Renal pelvis (tissue), 4 donors: ENCODE data around the gene HSD17B14. TPM values are rescaled to one million over a fixed set of nuclear protein-coding genes. Genes with fewer than 3 reads are reported as not detected.
"Not testable (repeated sequence)": the region's sequence is repeated elsewhere in the genome, so short reads cannot be mapped to it uniquely, and the experiment has no call there.

Experiments used
- DNase-seq: peaks from one replicate; pipeline ENCODE4 v3.0.0-alpha.2; 2013
- polyA plus RNA-seq, 3 donors: library from polyadenylated mRNA; unstranded; fragments of 120-200 nt; gene quantifications; one replicate each; pipeline ENCODE4 v1.2.1, GENCODE V29; 2013; ENCODE audit not compliant: insufficient read length in 3 of 3

Gene HSD17B14
- polyA plus RNA-seq, 3 donors: 38.3 to 44.8 (median 43.3) TPM

- no peak for DNase-seq
Observed at GRCh38 chr19:48804496-48804895, 31.8 kb downstream of the HSD17B14 start.

DNA sequence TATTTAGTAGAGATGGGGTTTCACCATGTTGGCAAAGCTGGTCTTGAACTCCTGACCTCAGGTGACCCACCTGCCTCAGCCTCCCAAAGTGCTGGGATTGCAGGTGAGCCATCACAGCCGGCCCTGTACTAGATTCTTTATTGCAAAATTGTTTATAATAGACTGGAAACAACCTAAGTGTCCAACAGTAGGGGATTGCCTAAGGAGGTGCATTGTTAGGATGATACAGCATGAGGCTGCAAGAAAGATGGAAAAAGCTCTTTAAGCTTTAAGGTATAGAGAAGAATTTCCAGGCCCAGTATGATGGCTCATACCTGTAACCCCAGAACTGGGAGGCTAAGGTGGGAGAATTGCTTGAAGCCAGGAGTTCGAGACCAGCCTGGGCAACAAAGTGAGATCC is 33.7 kb downstream of the HSD17B14 start:
- DNase-seq: no peak

DNA sequence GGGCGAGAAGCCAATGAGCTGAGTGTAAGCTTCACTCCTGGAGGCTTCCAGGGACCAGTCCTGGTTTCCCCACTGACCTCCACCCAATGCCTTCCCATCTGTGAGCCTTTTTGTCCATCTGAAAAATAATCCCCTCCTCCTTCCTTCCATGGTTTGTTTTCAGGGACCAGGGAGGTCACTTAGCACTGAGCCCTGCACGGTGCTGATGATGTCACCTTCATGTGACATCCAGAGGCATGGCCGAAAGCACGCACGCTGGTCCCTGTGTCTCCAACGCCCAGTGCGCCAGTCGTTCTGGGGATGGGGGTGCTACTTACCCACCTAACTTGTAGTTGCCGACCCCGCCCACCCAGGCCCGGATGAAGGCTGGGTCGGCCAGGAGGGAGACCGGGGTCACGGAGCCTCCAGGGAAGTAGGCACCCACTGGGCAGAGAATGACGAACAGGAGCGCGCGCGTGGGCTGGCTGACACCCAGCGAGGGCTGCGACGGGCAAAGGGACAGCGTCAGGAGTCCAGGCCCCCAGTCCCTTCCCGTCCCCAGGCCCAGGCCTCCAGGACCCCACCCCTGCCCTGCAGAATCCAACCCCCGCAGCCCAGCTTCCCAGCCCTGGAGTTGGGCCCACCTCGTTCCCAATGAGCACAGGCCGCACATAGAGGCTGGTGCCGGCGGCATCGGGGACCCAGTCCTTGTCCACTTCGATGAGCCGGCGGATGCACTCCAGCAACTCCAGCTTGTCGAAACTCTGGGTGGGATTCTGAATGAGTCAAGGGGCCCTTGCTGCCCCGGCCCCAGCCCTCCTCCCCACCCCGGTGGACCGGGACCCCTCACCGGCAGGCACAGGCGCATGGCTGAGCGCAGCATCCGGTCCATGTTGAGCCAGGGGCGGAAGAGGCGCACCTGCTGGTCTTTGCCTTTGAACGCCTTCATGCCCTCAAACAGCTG is 36.7 kb downstream of the HSD17B14 start:
- DNase-seq: no peak

- DNase-seq: no peak
Observed at GRCh38 chr19:48798937-48799336, 37.4 kb downstream of the HSD17B14 start.

DNA sequence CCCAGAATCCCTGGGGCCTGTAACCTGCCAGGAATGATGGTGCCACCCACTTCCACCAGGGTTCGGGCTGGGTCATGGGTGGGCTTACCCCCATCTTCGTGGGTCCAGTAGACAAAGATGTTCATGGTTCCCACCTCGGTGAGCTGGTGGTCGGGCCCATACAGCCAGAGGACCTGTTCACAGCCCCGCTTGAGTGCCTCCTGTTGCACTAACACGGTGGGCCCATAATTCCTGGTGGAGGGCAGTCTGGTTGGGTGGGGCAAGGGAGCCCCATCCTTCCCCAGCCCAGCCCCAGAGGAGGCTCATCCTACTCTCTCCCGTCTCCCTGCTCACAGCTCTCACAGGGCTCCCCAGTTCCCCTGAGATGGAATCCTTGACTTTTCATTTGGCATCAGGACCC is 39.2 kb downstream of the HSD17B14 start:
- DNase-seq: no peak

DNA sequence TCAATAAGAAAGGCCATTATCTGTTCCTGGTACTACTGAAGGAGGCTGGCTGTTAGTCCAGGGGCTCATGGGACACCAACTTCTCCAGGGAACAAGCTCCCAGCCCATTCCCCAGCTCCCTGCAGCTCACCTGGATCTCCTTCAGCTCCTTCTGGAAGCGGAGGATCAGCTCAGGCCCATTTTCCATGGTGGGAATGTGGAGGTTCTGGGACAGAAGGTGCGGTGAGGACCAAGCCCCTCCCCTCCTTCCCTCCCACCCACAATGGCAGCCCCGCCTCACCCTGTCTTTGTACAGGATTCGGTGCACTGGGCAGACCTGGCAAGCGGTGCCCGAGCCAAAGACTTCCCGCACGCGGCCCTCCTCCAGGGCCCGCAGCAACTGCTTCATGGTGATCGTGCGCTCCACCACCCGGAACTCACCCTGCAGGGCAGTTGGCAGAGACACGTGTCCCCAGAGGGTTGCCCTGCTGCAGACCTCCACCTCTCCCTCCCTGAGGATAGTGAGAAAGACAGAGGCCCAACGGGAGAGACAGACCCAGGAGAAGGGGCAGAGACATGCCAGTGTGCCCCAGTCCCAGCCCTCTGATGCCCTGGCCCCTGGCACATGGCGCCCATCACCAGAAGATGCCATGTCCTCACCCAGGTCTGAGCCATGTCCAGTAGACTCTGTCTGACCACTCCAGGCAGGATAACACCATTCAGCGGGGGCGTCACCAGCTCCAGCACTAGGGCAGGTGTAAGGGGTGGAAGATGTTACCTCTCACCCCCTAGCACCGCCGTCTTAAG is 39.8 kb downstream of the HSD17B14 start:
- no peak for DNase-seq

- no peak for DNase-seq
Observed at GRCh38 chr19:48795685-48796070, 40.6 kb downstream of the HSD17B14 start.

- DNase-seq: peak; percentile 93
Observed at GRCh38 chr19:48795055-48795684, 41.1 kb downstream of the HSD17B14 start.

DNA sequence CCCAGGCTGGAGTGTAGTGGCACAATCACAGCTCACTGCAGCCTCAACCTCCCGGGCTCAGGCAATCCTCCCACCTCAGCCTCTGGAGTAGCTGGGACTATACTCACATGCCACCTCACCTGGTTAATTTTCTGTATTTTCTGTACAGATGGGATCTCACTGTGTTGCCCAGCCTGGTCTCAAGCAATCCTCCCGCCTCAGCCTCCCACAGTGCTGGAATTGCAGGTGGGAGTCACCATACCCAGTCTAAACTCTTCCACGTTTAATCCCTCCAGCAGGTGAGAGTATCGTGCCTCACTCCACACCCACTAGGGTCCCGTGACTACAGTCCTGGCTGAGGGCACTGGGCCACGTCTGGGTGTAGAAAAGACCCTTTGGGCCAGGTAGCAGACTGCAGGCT is 42.0 kb downstream of the HSD17B14 start:
- no peak for DNase-seq

- DNase-seq: no peak
Observed at GRCh38 chr19:48793271-48793670, 43.0 kb downstream of the HSD17B14 start.

GRCh38 chr19:48787331-48787730 is 49.0 kb downstream of the HSD17B14 start:
- DNase-seq: not testable (repeated sequence)

GRCh38 chr19:48786422-48786821 is 49.9 kb downstream of the HSD17B14 start:
- DNase-seq: not testable (repeated sequence)

DNA sequence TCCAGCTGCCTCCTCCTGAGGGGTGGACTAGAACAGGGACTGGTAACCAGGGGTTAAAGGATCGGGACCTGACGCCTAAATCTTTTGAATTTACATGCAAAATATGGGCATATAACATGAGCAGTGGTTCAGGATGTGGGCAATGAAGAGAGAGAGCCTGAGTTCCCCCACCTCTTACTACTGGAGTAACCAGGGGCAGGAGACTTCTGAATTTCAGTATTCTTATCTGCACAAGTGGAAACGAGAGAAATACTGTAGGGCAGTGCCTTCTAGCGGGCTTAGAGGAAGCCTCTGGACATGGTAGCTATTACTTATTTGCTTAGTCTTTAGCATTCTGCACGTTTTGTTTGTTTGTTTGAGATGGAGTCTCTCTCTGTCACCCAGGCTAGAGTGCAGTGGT is 51.8 kb downstream of the HSD17B14 start:
- DNase-seq: no peak

- DNase-seq: no peak
Observed at GRCh38 chr19:48780631-48781391, 55.5 kb downstream of the HSD17B14 start.

DNA sequence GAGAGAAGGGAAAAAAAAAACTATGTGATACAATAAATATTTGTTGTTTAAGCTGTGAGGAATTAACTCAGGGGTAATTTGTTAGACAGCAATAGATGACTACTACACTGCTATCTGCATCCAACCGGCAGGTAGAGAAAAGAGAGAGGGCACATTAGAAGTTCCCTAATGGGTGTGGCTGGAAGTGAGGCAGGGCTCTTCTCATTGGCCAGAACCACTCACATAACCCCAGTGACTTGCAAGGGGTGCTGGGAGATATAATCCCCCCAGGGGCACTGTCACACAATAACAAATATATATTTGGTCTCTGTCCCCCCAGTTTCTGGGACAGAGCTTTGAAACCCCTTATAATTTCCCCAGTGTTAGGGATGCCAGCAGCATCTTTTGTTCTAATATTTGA is 56.7 kb downstream of the HSD17B14 start:
- DNase-seq: no peak

GRCh38 chr19:48777720-48778119 is 58.6 kb downstream of the HSD17B14 start:
- no peak for DNase-seq

DNA sequence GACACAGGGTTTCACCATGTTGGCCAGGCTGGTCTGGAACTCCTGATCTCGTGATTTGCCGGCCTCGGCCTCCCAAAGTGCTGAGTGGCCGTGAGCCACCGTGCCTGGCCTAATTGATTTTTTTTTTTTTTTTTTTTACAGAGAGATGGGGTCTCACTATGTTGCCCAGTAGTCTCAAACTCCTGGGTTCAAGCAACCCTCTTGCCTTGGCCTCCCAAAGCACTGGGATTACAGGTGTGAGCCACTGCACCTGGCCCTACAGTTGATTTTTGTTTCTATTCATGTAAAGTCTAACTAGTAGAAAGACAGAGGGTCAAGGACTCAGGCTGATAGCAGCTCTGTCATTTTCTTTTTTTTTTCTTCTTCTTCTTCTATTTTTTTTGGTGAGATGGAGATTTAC is 59.2 kb downstream of the HSD17B14 start:
- DNase-seq: no peak

GRCh38 chr19:48772503-48772953 is 63.8 kb downstream of the HSD17B14 start:
- DNase-seq: no peak

DNA sequence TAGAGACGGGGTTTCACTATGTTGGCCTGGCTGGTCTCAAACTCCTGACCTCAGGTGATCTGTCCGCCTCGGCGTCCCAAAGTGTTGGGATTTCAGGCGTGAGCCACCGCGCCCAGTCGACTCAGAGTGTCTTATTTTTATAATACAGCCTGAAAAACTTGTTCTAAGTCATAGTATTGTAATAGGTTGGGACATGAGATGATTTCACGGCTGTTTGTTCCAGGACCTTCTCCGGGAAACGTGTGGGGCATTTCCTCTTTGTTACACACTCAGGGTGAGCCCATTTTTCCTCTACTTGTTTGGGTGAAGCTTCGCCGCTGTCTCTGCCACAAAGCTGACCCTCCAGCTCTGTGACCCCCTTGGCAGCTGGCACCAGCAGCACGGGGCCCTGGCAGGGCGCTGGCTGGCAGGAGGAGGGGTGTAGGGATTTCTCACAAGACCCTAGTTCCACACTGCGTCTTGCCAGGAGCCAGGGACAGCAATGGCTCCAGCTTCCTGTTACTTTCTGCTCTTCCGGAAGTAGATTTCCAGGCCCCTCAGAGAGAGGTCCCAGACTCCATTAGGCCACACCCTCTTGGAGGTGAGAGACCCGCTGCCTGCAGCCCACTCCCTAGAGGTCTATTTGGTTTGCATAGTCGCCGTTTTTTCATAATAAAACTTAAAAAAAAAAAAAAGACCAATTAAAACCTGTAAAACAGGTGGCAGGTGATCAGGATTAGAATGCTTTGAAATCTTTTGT is 65.4 kb downstream of the HSD17B14 start:
- no peak for DNase-seq

DNA sequence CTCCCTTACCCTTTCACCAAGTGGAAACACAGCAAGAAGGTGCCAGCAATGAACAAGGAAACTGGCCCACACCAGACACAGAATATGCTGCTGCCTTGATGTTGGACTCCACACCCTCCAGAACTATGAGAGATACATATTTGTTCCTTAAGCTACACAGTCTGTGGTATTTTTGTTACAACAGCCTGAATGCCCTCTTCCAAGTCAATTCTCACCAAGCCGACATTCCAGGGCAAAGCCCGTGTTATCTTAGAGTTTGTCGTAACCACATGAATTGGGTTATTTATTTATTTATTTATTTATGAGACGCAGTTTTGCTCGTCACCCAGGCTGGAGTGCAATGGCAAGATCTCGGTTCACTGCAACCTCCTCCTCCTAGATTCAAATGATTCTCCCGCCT is 66.0 kb downstream of the HSD17B14 start:
- DNase-seq: no peak
